Ascending aorta (tissue), 2 donors: Measurements from ENCODE around the gene SYCN. TPM values are rescaled to one million over a fixed set of nuclear protein-coding genes. Genes with fewer than 3 reads are reported as not detected.

Source experiments
- DNase-seq, 2 donors: peaks; one replicate each; pipeline ENCODE4 v3.0.0-alpha.2; 2019; ENCODE audit warnings: low spot score in 2 of 2
- H3K27ac ChIP-seq, 2 donors: fragments of 200-600 bp; sonication (generic); one replicate each; pipeline ENCODE4 v1.5.1; 2016 to 2017; ENCODE audit warnings: mild to moderate bottlenecking in 1 of 2
- H3K27me3 ChIP-seq: fragments of 200-600 bp; sonication (generic); one replicate; pipeline ENCODE4 v1.5.1; 2017
- H3K36me3 ChIP-seq, 2 donors: fragments of 200-600 bp; sonication (generic); one replicate each; pipeline ENCODE4 v1.5.1; 2016
- H3K4me1 ChIP-seq, 2 donors: fragments of 200-600 bp; sonication (generic); one replicate each; pipeline ENCODE4 v1.5.1; 2016 to 2017; ENCODE audit warnings: mild to moderate bottlenecking in 1 of 2
- H3K4me3 ChIP-seq, 2 donors: fragments of 200-600 bp; sonication (generic); one replicate each; pipeline ENCODE4 v1.5.1; 2016 to 2017; ENCODE audit warnings: mild to moderate bottlenecking in 1 of 2
- H3K9me3 ChIP-seq, 2 donors: fragments of 200-600 bp; sonication (generic); one replicate each; pipeline ENCODE4 v1.5.1; 2016
- CTCF ChIP-seq, 3 experiments: fragments of 200-600 bp in 2 of 3; fragments of 450-650 bp in 1 of 3; sonication (generic) in 2 of 3; IDR thresholded peaks; one replicate each; pipeline ENCODE4 v1.5.1; 2016 to 2019; ENCODE audit warnings: antibody characterized with exemption in 3 of 3, mild to moderate bottlenecking in 1 of 3, moderate library complexity in 1 of 3
- intact Hi-C: fragments of 100-400 bp; cut with DNase I; formaldehyde crosslinking; loops from one replicate; pipeline ENCODE4 v1.15.1; 2023
- total RNA-seq: library from RNA; depleted of rRNA; stranded (reverse); fragments of >200 nt; gene quantifications from one replicate; pipeline ENCODE4 v1.1.0, GENCODE V29; 2016

Gene SYCN
- total RNA-seq, 1 donor from 2014 or later: not detected

GRCh38 chr19:39207293-39207836 lies 3.3 kb upstream of the SYCN start:
- DNase-seq: no peak
- TF ChIP-seq CTCF (IDR thresholded peaks at IDR 0.05): no peak
- no peak overlapping the region for H3K4me3 ChIP-seq
- no peaks in the 10 kb centered on the region for H3K9me3 ChIP-seq
- H3K4me1 ChIP-seq: no peaks in the 10 kb centered on the region
- intact Hi-C loops: no loop called here
- H3K27ac ChIP-seq: no peak overlapping the region
- no peaks in the 10 kb centered on the region for H3K36me3 ChIP-seq
- peaks cover 8% of the 10 kb centered on the region for H3K27me3 ChIP-seq

DNA sequence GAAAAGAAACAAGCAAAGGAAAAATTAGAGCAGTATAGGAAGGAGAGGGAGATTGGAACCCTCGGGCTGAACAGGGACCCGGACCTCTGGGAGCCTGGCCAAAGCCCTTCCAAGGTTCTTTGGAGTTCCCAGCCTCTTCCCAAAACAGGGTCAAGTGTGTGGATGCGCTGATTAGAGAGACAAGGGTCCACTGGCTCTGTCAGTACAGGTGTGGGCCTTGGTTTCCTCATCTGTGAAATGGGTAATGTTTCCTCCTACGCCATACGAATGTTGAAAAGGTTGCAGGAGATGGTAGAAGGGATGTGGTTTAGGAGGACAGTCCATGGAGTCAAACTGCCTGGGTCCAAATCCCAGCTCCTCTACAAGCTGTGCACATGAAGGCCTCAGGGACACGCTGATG lies 2.1 kb upstream of the SYCN start:
- H3K4me3 ChIP-seq: no peak overlapping the region
- no peak for TF ChIP-seq CTCF (IDR thresholded peaks at IDR 0.05)
- no peaks in the 10 kb centered on the region for H3K9me3 ChIP-seq
- no peaks in the 10 kb centered on the region for H3K4me1 ChIP-seq
- H3K27me3 ChIP-seq: peaks cover 8% of the 10 kb centered on the region
- no peak overlapping the region for H3K27ac ChIP-seq
- DNase-seq: no peak
- H3K36me3 ChIP-seq: no peaks in the 10 kb centered on the region
- intact Hi-C loops: no loop called here

DNA sequence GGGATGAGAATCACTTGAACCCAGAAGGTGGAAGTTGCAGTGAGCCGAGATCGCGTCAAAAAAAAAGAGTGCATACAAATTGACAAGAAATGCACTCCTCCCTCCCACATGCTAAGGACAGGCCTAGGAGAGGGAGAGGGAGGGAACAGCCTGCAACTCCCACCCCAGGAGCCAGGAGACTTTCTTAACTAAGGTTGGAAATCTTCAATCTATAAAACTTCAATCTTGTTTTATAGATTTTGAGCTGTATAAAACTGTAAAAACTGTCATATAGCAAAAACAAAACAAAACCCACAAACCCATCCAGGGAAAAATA lies 1.3 kb upstream of the SYCN start:
- no peak overlapping the region for H3K4me3 ChIP-seq
- no peak for TF ChIP-seq CTCF (IDR thresholded peaks at IDR 0.05)
- intact Hi-C loops: no loop called here
- H3K4me1 ChIP-seq: no peaks in the 10 kb centered on the region
- no peaks in the 10 kb centered on the region for H3K36me3 ChIP-seq
- peaks cover 8% of the 10 kb centered on the region for H3K27me3 ChIP-seq
- H3K9me3 ChIP-seq: no peaks in the 10 kb centered on the region
- DNase-seq: no peak
- no peak overlapping the region for H3K27ac ChIP-seq

DNA sequence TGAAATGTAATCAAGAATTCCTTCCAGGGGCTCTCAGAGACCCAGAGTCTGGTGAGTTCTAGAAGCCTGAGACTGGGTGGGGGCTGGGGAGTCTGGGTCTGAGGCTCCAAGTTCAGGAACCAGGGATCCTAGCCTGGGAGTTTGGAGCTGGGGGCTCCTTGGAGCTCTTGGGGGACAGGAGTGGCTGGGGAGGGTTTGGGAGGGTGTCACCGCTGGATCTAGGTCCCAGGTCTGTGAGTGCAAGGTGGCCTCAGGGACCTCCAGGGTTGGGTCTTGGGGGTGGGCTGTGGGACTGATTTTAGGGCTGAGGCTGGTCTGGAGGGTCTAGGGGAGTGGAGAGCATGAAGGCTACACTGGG lies 1.1 kb downstream of the SYCN start:
- no peak for DNase-seq
- H3K4me1 ChIP-seq: no peaks in the 10 kb centered on the region
- H3K4me3 ChIP-seq: no peak overlapping the region
- H3K9me3 ChIP-seq: no peaks in the 10 kb centered on the region
- intact Hi-C loops: no loop called here
- TF ChIP-seq CTCF (IDR thresholded peaks at IDR 0.05): no peak
- no peaks in the 10 kb centered on the region for H3K36me3 ChIP-seq
- no peak overlapping the region for H3K27ac ChIP-seq
- peaks cover 8% of the 10 kb centered on the region for H3K27me3 ChIP-seq

DNA sequence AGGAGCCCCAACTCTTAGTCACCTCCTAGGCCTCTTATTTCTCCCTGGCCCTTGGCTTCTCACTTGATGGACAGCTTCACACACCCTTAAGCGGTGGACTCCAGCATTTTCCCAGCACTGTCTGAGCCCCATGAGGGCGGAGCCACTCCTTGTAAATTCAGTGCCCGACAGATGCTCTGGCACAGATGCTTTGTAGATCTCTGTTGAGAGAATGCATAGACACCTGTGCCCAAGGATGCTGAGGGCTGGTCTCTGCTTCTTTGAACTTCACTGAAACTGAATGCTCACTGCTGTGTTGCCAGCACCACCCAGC lies 3.3 kb downstream of the SYCN start:
- H3K4me3 ChIP-seq: no peak overlapping the region
- H3K27ac ChIP-seq: no peak overlapping the region
- intact Hi-C loops: no loop called here
- H3K36me3 ChIP-seq: no peaks in the 10 kb centered on the region
- H3K4me1 ChIP-seq: no peaks in the 10 kb centered on the region
- H3K9me3 ChIP-seq: no peaks in the 10 kb centered on the region
- DNase-seq: no peak
- no peak for TF ChIP-seq CTCF (IDR thresholded peaks at IDR 0.05)
- H3K27me3 ChIP-seq: peaks cover 22% of the 10 kb centered on the region

DNA sequence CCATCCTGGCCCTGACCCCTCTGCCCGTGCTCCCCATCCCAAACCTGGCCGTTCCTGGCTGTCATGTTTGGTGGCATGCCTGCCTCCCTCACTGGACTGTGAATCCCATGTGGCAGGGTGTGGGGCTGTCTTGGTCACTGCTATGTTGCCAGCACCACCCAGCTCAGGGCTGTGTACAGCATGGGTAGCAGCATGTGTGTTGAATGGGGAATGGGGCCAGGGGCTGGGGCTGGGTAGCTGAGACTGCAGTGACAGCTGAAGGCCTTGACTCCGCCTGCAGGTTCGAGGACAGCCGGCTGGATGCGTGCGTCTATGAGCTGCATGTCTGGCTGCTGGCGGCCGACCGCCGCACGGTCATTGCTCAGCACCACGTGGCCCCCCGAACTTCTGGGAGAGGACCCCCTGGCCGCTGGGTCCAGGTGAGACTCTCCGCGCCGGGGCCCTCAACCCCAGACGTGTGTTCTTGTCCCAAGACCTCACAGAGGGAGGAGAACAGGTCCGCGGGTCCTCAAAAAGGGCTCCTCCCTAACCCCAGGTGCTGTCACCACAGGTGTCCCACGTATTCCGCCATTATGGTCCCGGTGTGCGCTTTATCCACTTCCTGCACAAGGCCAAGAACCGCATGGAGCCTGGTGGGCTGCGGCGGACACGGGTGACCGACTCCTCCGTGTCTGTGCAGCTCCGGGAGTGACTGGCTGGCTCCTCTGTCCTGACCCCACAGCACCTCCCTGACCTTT lies 3.8 kb downstream of the SYCN start:
- Histone ChIP-seq H3K9me3 (no peaks in the 10 kb centered on the region), H3K27me3 (peaks cover 22% of the 10 kb centered on the region), H3K27ac (no peak overlapping the region), H3K4me1 (no peaks in the 10 kb centered on the region), H3K36me3 (no peaks in the 10 kb centered on the region), H3K4me3 (no peak overlapping the region)
- no peak for DNase-seq
- intact Hi-C loops: no loop called here
- no peak for TF ChIP-seq CTCF (IDR thresholded peaks at IDR 0.05)
